Left renal cortex interstitium (tissue), 4 donors: ENCODE results near the gene ADAMTS1. TPM values are rescaled to one million over a fixed set of nuclear protein-coding genes. Genes with fewer than 3 reads are reported as not detected.
"Not testable (repeated sequence)": the region's sequence is repeated elsewhere in the genome, so short reads cannot be mapped to it uniquely, and the experiment has no call there.

Source experiments
- DNase-seq, 4 donors: peaks; one replicate each; pipeline ENCODE4 v3.0.0-alpha.2; 2013; ENCODE audit warnings: low read depth in 4 of 4, low spot score in 2 of 4, missing footprints in 1 of 4
- polyA plus RNA-seq, 4 donors: library from polyadenylated mRNA; unstranded; fragments of 120-200 nt; gene quantifications; one replicate each; pipeline ENCODE4 v1.2.1, GENCODE V29; 2013; ENCODE audit not compliant: insufficient read length in 4 of 4

ADAMTS1 gene
- 100 to 1,000 TPM in 3 of 4 donors, 10 to 100 TPM in 1; 76.9 to 111 (median 103) TPM for polyA plus RNA-seq

DNA sequence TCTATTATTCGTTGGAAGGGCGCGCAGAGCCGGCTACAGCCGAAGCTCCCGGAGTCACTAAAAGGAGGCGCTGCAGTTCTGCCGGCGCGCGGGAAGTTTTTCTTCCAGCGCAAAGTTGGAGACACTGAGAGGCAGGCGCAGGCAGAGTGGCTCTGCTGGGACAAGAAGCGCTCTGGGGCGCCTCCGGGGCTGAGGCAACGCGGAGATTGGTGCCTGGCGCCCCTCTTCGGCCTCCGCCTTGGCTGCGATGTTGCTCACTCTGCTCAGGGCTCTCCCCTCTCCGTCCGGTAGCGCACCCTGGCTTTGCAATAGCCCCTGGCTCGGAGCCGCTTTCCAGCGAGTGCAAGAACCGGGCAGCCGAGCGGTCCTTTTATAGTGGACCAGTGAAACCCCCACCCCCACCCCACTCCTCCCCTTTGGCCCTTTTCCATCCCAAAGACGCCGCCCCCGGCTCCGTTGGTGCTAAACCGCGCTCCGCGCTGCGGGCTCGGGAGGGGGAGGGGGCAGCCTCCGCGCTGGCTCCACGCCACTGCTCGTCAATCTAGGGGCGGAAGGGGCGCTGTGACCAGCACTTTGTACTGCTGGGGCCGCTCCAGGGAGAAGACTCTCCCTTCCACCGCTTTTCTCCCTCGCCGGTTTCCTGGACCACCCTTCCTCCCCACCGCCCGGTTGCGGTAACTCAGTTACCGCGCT is at the start of gene ADAMTS1:
Gene ADAMTS1 (minus strand): TSS at position 344 of the 693 bp plus-strand sequence. CDS start 455 bp downstream, outside the sequence.
- peak; percentile 78 to 91 (median 84) for DNase-seq

DNA sequence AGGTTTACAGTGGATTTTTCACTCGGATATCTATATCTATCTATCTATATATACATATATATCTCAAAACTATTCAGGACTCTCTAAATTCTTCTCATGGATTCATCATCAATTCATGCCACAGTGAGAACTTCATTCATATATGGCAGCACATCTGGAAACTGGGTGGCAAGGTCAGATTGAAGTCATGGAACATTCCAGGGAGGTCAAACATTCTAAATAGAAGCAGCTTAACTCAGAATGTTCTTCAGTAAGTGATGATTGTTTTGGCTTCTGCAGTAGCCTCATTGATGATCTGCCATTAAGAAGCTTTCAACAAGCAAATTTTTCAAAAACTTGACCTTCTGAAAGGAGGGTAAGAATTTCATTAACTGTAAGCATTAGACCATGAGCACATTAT is 46.9 kb upstream of the ADAMTS1 start:
- DNase-seq, result no peak

DNA sequence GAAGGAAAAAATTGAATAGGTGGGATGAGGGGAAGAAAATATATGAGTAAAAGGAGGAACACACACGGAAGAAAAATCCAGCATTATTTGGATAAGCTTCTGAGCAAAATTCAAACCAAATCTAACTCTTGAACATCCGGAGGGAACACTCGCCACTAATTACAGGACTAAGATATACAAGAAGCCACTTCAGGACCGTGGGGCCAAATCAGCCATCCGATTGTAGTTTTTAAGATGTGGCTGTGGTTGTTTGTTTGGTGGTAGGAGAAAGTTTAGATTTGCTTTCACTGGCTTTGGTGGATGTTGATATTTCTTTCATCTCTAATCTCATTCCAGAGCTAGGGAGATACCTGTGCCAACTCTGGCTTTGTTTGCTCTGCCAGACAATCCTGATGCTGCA is 43.7 kb upstream of the ADAMTS1 start:
- DNase-seq, result no peak

DNA sequence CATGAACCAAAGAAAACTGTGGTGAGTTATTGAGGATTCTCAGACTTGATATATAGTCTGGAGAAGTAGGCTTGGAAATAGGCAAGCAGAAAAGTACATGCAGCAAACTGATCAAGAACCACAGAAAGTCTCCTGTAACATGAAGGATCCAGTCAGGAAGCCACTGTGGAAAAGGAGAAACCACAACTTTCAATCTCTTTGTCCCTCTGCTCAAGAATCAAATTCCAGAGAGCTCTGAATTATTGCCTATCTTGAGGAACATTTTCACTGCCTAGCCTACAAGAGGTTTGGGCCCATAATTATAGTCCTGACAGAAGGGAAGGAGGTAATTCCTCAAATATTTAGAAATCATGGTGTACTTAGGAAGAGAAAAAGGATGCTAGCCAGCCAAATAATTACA is 43.0 kb upstream of the ADAMTS1 start:
- DNase-seq, result no peak

DNA sequence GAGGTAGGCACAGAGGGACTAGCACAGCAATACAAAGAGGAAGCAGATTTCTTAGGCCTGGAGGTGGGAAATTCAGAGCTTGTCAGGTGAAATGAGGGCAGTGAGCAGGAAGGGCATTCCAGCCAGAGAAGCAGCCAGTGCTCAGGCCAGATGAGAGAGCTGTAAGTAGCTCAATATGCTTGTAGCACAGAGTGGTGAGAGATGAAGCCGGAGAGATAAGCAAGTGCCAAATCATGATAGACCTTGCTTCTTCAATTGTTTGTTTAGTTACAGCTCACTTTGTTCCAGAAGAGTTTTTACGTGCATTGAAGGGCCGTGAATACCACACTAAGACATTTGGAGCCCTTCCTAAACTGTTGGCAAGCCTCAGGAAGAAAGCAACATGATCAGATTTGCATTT is 42.0 kb upstream of the ADAMTS1 start:
- DNase-seq, result no peak

DNA sequence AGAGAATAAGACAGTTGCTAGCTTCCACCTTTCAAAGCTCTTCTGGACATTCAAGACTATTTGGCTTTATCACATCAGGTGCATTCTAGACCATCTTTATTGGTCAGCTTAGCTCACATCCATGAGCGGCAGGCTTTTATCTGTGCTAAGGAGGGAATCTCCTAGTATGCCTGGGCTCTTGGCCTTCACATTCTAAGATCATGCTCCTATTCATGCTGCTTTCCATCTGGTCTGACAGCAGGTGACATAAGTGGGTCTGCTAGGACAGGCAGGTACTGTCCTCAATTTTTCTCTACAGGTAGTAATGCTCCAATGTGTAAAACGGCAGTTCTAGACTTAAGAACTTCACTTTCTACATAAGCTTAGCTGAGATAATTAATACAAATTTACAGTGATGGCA is 39.2 kb upstream of the ADAMTS1 start:
- DNase-seq, result no peak

DNA sequence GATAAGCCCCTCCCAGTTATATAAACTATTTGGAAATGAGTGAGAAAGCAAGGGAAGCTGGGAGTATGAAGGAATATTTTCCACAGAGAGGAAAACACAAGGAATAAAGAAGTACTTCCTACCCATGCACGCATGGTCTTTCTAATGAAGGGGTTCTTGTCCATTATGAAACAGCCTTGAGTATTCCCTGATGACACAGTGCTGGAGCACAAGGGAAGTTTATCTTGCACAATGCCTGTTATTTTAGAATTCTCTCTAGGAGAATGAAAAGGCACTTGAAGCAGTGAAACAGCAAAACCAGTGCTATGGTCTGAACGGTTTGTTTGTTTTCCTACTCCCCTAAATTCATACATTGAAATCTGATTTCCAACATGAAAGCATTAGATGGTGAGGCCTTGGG is 38.6 kb upstream of the ADAMTS1 start:
- DNase-seq, result no peak

DNA sequence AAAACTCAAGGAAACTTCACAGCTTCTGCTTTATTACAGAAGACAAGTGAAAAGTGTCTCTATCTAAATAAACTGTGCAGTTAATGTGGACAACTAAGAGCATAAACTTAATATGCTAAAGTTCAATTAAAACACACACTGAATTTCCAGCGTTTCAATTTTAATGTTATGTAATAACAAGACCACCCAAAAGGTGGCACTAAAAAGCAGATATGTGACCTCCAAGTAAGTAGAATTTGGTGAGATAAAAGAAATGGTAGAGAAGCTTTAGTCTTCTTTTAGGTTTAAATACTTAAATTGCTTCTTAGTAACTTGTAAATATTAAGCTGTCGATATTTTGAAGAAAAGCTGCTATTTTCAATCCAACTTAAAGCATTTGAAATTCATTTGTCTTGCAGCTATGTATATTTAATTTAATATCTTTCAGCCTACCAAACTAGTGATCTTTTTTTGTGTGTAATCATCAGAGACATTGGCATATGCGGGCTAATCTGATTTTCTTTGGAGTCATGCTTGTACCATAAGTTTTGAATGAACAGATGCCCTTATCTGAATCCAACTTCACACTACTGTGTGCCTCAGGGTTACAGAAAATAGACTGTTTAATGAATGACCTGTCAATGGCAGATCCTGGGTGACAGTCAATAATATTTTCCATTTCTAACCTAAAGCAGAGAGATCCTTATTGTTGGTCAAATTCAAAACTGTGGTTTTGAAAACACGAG is 36.5 kb upstream of the ADAMTS1 start:
- peak in 1 of 4 donors; percentile 10 for DNase-seq

DNA sequence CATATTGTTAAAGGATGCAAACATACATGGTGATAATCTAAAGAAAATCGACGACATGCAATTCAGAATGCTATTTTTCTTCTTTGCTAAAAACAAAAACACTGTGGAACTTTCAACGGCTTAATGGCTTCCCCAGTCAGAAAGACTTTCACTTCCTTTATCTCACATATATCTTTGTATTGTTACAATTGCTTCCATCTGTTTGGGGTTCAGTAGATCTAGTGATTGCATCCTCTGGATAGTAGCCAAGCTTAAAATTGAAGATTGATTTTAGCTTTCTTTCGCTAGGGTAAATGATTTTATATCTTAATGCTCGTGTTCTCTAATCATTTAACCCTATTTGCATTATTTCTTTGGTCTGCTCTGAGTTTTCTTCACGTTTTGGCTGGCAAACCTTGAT is 31.8 kb upstream of the ADAMTS1 start:
- DNase-seq, result no peak

DNA sequence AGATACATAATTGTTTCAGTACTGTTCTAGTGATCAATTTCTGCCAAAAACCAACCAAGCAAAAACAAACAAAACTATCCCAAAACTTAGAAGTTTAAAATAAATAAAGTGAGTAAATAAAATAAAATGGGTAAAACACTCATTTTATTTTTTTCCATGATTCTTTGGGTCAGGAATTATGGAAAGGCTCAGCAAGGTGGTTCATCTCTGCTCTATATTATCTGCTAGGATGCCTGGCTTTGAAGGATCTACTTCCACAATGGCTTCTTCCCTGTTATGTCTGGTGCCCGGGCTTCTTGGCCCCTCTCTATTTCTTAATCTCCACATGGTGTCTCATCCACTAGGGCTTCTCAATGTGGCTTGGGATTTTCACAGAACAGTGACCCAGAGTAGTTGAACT is 29.1 kb upstream of the ADAMTS1 start:
- no peak for DNase-seq

DNA sequence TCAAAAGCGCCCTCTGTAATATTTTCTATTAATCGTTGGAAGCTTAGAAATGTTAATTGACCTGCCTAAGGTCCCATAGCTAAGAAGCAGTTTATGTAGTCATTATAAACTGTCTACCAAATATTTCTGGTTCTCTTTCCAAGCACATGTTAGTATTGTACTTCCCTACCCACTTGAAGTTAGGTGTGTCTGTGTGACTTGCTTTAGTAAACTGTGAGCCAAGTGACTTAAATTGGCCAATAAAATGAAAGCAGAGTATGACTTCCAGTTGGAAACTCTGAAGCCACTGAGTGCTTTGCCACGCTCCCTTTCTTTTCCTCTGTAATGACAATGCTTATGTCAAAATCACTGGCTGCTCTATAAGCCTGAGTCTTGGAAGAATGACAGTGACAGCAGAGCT is 20.6 kb upstream of the ADAMTS1 start:
- DNase-seq, result no peak

DNA sequence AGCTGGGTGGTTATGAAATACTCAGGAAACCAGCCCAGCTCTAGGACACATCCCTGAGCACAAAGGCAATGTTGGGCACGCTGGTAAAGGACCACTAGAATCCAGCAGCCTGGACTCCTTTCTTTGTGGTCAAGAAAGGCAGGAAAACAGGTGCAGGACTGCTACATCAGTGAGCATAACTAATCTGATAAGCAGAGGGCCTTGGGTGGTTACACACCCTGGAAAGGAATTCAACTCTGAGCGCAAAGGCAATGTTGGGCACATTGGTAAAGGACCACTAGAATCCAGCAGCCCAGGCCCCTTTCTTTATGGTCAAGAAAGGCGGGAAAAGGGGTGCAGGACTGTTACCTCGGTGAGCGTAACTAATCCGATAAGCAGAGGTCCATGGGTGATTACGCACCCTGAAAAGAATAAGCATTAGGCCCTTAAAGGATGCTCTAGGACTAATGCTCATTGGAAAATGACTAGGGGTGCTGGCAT is 11.7 kb upstream of the ADAMTS1 start:
- DNase-seq, result not testable (repeated sequence)

DNA sequence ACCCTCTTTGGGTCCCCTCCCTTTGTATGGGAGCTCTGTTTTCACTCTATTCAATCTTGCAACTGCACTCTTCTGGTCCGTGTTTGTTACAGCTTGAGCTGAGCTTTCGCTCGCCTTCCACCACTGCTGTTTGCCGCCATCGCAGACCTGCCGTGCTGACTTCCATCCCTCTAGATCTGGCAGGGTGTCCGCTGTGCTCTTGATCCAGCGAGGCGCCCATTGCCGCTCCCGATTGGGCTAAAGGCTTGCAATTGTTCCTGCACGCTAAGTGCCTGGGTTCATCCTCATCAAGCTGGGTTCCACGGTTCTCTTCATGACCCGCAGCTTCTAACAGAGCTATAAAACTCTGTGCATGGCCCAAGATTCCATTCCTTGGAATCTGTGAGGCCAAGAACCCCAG is 9.5 kb upstream of the ADAMTS1 start:
- DNase-seq, result not testable (repeated sequence)

DNA sequence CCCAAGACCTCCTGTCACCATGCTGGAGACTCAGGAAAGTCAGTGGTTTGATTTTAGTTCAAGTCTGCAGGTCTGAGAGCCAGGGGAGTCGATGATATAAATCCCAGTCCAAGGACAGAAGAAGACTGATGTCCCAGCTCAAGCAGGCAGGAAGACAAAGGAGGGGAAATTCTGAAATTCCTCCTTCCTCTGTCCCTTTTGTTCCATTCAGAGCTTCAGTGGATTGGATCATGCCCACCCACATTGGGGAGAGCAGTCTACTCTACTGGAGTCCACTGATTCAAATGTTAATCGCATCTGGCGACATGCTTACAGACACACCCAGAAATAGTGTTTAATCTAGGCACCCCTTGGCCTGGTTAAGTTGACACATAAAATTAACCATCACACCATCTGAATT is 7.2 kb upstream of the ADAMTS1 start:
- no peak for DNase-seq

DNA sequence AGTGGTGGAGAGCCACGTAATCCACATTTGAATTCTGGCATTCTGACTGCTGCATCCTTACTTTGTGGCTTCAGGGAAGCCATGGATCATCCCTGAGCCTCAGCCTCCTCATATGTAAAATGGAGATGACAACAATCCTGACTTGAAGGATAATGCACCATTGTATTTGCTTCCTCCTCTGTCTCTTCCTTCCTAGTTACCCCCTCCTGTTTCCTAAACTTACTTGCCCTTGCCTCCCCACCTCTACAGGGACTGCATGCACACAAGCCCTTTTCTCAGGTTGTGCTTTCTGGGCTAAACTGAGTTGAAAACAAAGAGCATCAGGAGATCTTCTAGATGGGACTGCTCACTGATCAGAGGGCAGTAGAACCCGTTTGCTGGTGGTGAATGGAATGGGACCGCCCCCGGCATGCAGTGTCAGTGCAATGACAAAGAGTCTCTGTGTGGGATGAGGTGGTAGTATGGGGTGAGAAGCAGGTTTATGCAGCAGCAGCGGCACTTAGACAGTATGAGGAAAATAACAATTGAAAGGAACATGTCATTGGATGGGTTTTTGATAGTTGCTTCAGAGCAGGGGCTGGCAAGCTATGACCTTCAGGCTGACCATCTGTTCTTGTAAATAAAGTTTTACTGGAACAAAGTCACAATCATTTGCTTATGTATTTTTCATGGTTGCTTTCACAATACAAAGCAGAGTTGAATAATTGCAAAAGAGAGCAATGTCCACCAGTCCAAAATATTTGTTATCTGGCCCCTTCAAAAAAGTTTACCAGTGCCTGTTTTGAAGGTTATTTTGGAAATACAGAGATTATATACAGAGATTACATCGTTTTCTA is 6.1 kb upstream of the ADAMTS1 start:
- DNase-seq, result no peak

DNA sequence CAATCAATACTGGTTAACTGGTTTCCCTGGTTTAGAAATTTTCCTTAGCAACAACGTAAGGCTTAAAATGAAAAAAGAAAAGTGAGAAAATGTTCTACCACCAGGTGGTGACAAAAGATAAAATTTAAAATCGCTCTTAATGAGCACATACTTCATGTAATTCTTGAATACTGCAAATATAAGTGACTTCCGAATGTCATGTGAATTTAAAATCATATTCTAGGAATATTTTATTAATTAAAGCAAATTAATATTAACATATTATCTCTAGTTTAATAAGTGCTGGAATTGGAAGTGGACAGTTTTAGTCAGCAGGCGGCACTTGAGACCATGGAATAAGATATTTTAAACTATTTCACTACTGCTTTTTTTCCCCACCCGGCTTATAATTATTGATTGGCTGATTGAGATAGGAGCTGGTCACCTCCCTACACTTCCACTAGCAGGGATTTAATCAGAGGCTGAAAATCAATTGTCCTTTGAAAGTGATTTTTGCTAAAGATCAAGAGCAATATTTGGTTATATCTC is 5.0 kb upstream of the ADAMTS1 start:
- DNase-seq, result peak in 2 of 4 donors; percentile 51 to 52

DNA sequence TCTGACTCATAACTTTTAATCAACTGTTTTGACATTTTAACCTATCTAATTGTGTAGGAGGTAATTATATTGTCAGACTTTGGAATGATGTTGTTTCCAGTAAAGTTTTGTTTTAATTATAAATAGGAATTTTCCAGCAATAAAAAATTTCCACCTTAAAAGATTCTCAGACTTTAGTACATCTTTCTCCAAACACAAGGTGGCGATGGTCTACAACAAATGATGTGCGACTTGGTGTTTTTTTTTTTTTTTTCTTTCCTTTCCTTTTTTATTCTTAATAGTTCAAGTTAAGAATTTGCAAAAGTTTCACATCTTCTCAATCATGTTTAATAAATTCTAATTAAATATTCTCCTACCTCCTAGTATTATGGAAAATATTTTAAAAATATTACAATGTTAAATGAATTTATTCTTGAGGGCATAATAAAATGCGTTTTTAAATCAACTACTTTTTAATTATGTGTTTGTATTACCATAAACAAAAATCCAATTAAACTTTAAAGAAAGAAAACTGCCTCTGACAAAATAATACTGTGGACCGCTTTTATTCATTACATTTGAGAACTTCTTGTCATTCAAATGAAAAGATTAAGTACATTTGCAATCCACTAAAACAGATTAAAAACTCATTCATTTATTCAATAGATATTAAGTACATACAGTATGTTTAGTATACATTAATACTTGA is 4.4 kb upstream of the ADAMTS1 start:
- peak in 2 of 4 donors; percentile 52 to 61 for DNase-seq

DNA sequence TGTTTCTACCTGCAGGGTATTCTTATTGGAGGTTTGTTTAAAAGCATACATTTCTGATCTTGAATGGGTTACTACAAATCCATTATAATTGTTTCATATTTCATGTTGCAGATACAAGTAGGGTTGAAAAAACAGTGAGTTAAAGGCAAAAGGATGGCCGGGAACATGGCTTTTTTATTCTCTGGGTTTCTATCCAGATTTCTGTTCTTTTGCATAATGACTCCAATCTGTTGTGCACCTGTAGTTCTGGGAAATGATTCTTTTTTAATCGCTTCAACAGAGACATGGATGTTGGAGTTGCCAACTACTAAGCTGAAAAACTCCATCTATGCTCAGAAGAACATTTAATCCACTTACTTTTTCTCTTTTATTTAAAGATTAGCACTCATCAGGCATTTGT is 2.7 kb upstream of the ADAMTS1 start:
- no peak for DNase-seq

DNA sequence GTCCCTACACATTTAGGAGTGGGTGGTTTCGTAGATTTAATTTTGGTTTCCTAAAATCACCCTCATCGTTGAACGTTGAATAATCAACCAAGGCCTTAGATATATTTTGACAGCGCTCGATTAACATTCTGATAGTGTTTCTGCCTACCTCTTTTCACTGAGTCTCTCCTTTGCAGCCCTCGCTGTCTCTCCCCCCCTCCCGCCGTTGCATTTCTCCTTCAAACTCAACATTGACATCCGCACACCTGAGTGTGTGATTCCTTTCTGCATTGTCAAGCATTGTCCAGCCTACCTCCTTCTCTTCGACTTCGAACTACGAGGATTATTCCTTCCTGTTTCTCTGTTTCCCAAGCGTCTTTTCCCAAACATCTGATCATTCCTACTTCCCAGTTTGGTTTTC is 1.8 kb upstream of the ADAMTS1 start:
- DNase-seq, result peak in 1 of 4 donors; percentile 16
